Raji (cell line): ENCODE data around the gene S100A6.

Experiments
- POLR2A ChIP-seq: IDR thresholded peaks from 2 replicates; pipeline ENCODE4 v1.6.1; 2011; ENCODE audit warnings: low read depth, low read length, control low read depth; ENCODE audit not compliant: insufficient read depth

The S100A6 gene

GRCh38 chr1:153540394-153541361, 4.9 kb upstream of the S100A6 start, which contains the start of gene S100A5:
Gene S100A5, minus strand, starts transcription at chr1:153540934. Its CDS starts 743 bp downstream, at chr1:153540191.
- TF ChIP-seq POLR2A, result no peak

GRCh38 chr1:153539395-153540093, 3.8 kb upstream of the S100A6 start:
- TF ChIP-seq POLR2A, result no peak

GRCh38 chr1:153538315-153538821, 2.6 kb upstream of the S100A6 start:
- no peak for TF ChIP-seq POLR2A

GRCh38 chr1:153537376-153537730, 1.6 kb upstream of the S100A6 start:
- TF ChIP-seq POLR2A, result no peak

- TF ChIP-seq POLR2A, result no peak
Measured at GRCh38 chr1:153536671-153537375, 1.0 kb upstream of the S100A6 start.

GRCh38 chr1:153536012-153536670, 350 bp upstream of the S100A6 start:
- no peak for TF ChIP-seq POLR2A

- no peak for TF ChIP-seq POLR2A
Measured at GRCh38 chr1:153534925-153535241, 908 bp downstream of the S100A6 start.

GRCh38 chr1:153534226-153534924, 1.4 kb downstream of the S100A6 start:
- TF ChIP-seq POLR2A, result no peak

GRCh38 chr1:153533689-153534201, 2.0 kb downstream of the S100A6 start:
- TF ChIP-seq POLR2A, result no peak

GRCh38 chr1:153532769-153533599, 2.8 kb downstream of the S100A6 start:
- no peak for TF ChIP-seq POLR2A

GRCh38 chr1:153532181-153532580, 3.6 kb downstream of the S100A6 start:
- TF ChIP-seq POLR2A, result no peak

- TF ChIP-seq POLR2A, result no peak
Measured at GRCh38 chr1:153531638-153532037, 4.2 kb downstream of the S100A6 start.

- no peak for TF ChIP-seq POLR2A
Measured at GRCh38 chr1:153527683-153528040, 8.1 kb downstream of the S100A6 start.
